ENCODE data around the gene ANXA11.

DNA sequence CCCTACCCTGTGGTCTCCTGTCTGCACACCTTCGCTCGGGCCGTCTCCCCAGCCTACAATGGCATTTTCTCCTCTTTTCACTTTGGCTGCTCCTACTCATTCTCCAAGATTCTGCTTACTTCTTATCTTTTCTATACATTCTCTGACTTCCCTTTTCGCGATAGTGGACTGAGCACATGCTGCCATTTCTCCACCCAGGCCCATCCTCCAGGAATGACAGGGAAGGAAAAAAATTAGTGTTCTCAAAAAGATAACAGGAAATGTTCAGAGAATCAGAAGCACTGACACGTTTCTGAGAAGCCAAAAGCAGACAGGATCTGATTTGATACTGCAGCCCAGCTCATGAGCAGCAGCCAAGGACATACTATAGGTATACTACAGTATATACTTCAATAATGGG is 6.4 kb upstream of the ANXA11 start:
- TF ChIP-seq CBX8 (IDR thresholded peaks at IDR 0.05; ENCODE audit: borderline replicate concordance, extremely low read depth, low read depth, low read length, poor library complexity, severe bottlenecking) (no peak), TAF7 (tag; IDR thresholded peaks at IDR 0.05) (no peak), ZNF785 (CRISPR knock-in tag; IDR thresholded peaks at IDR 0.05) (no peak), NRF1 (conservative IDR thresholded peaks at IDR 0.05 in 1 of 2, IDR thresholded peaks at IDR 0.05 in 1 of 2) (peak; percentile 32 to 36; a peak in 3 of 4 replicates), ZBTB7A (IDR thresholded peaks at IDR 0.05; ENCODE audit: borderline replicate concordance, control insufficient read depth, low read depth, low read length) (no peak), OTX1 (CRISPR knock-in tag; IDR thresholded peaks at IDR 0.05) (no peak), CREB1 (IDR thresholded peaks at IDR 0.05) (no peak), CREB1 (CRISPR knock-in tag; IDR thresholded peaks at IDR 0.05) (no peak), FOXJ3 (CRISPR knock-in tag; IDR thresholded peaks at IDR 0.05) (no peak), POLR2A (conservative IDR thresholded peaks at IDR 0.05) (no peak), CBX5 (IDR thresholded peaks at IDR 0.05; ENCODE audit: borderline replicate concordance, low read depth) (no peak), EP300 (IDR thresholded peaks at IDR 0.05; ENCODE audit: low read length) (peak; percentile 71; the same call in 1 of the 2 replicates), CTCF (IDR thresholded peaks at IDR 0.05 in 2 of 3, conservative IDR thresholded peaks at IDR 0.05 in 1 of 3; ENCODE audit: insufficient read depth in 2 of 3, low read depth in 1 of 3, low read length in 3 of 3) (no peak)
- TF ChIP-seq, protein P1, sequence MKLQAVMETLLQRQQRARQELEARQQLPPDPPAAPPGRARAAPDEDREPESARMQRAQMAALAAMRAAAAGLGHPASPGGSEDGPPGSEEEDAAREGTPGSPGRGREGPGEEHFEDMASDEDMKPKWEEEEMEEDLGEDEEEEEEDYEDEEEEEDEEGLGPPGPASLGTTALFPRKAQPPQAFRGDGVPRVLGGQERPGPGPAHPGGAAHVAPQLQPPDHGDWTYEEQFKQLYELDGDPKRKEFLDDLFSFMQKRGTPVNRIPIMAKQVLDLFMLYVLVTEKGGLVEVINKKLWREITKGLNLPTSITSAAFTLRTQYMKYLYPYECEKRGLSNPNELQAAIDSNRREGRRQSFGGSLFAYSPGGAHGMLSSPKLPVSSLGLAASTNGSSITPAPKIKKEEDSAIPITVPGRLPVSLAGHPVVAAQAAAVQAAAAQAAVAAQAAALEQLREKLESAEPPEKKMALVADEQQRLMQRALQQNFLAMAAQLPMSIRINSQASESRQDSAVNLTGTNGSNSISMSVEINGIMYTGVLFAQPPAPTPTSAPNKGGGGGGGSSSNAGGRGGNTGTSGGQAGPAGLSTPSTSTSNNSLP (IDR thresholded peaks at IDR 0.05; ENCODE audit: borderline replicate concordance, low read depth, low read length) = peak; percentile 72; the same call in 1 of the 2 replicates
- TF ChIP-seq, protein P2, sequence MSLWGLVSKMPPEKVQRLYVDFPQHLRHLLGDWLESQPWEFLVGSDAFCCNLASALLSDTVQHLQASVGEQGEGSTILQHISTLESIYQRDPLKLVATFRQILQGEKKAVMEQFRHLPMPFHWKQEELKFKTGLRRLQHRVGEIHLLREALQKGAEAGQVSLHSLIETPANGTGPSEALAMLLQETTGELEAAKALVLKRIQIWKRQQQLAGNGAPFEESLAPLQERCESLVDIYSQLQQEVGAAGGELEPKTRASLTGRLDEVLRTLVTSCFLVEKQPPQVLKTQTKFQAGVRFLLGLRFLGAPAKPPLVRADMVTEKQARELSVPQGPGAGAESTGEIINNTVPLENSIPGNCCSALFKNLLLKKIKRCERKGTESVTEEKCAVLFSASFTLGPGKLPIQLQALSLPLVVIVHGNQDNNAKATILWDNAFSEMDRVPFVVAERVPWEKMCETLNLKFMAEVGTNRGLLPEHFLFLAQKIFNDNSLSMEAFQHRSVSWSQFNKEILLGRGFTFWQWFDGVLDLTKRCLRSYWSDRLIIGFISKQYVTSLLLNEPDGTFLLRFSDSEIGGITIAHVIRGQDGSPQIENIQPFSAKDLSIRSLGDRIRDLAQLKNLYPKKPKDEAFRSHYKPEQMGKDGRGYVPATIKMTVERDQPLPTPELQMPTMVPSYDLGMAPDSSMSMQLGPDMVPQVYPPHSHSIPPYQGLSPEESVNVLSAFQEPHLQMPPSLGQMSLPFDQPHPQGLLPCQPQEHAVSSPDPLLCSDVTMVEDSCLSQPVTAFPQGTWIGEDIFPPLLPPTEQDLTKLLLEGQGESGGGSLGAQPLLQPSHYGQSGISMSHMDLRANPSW (CRISPR knock-in tag; IDR thresholded peaks at IDR 0.05) = no peak

All from K562 (cell line).